Nasal cavity respiratory epithelium epithelial cell of viscerocranial mucosa (primary cell): ENCODE data around the gene BAMBI. TPM values are rescaled to one million over a fixed set of nuclear protein-coding genes. Genes with fewer than 3 reads are reported as not detected.

Experiments
- total RNA-seq: library from RNA; depleted of rRNA; stranded (reverse); fragments of >200 nt; gene quantifications from 2 replicates; pipeline ENCODE4 v1.2.3, GENCODE V29; 2014

BAMBI gene
- total RNA-seq = 24.3 and 27.3 TPM in 2 replicates

GRCh38 chr10:28676968-28677887 lies at the start of gene BAMBI:
Gene BAMBI (plus strand): TSS chr10:28677521. CDS start chr10:28677898, 377 bp downstream.

Other genes starting within 250 kb of the BAMBI start
- gene WAC, start 144.4 kb upstream of the BAMBI start, total RNA-seq = 62.9 and 105 TPM in 2 replicates